ENCODE data around the gene SMARCD3. TPM values are rescaled to one million over a fixed set of nuclear protein-coding genes. Genes with fewer than 3 reads are reported as not detected.

SMARCD3 gene
- total and polyA plus RNA-seq, 2 experiments from 2014 or later = 3.3 to 4.0 TPM

DNA sequence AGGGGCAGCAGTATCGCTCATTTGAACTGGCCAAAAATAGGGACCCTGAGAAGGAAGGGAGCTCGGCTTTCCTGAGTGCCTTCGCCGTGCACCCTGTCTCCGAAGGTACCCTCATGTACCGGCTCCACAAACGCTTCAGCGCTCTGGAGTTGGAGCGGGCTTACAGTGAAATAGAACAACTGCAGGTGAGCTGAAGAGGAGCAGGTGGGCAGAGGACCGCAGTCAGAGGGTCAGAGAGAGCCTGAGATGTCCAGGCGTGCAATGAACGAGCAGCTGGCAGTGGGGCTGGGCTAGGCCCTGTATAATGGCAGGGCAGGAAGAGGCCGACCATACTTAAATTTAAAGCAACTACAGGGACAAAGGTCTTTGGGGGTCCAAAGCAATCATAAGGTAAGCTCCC, 12.1 kb downstream of the SMARCD3 start (continued):
- TF ChIP-seq CTCF (conservative IDR thresholded peaks at IDR 0.05; ENCODE audit: low read depth in 2 of 2) (no peak), POLR2AphosphoS5 (IDR thresholded peaks at IDR 0.05; ENCODE audit: low read depth) (no peak), ZNF114 (CRISPR knock-in tag; IDR thresholded peaks at IDR 0.05) (no peak), CREB1 (CRISPR knock-in tag; IDR thresholded peaks at IDR 0.05; ENCODE audit: low read depth) (no peak), EZH2 (IDR thresholded peaks at IDR 0.05; ENCODE audit: low read depth, unreplicated experiment) (no peak), ETS1 (IDR thresholded peaks at IDR 0.05) (no peak), NANOG (IDR thresholded peaks at IDR 0.05; ENCODE audit: borderline replicate concordance) (no peak), STAT1 (IDR thresholded peaks at IDR 0.05; ENCODE audit: unreplicated experiment) (no peak), ZNF331 (CRISPR knock-in tag; IDR thresholded peaks at IDR 0.05; ENCODE audit: low read depth) (no peak), REST (IDR thresholded peaks at IDR 0.05; ENCODE audit: unreplicated experiment) (no peak), JUNB (IDR thresholded peaks at IDR 0.05; ENCODE audit: unreplicated experiment) (no peak), EZH2phosphoT487 (IDR thresholded peaks at IDR 0.05; ENCODE audit: unreplicated experiment) (no peak)

- H3K27ac ChIP-seq (ENCODE audit: low read depth) = no peak overlapping the region
- no peaks in the 10 kb centered on the region for H3K27me3 ChIP-seq (ENCODE audit: insufficient read depth)
- no peak for TF ChIP-seq ZNF462 (CRISPR knock-in tag; IDR thresholded peaks at IDR 0.05)
- TF ChIP-seq ZNF331 (CRISPR knock-in tag; IDR thresholded peaks at IDR 0.05; ENCODE audit: low read depth) = no peak
- TF ChIP-seq STAT1 (IDR thresholded peaks at IDR 0.05; ENCODE audit: unreplicated experiment) = no peak
- H3K9me2 ChIP-seq (ENCODE audit: insufficient read depth) = no peaks in the 10 kb centered on the region
- Mint-ChIP-seq H3K27me3 (ENCODE audit: insufficient read depth, low read depth, poor library complexity) (peaks cover 11% of the 10 kb centered on the region), H3K4me1 (peaks cover 17% of the 10 kb centered on the region), H3K4me3 (no peak overlapping the region), H3K9me3 (no peaks in the 10 kb centered on the region), H3K36me3 (ENCODE audit: low read depth) (peaks cover 17% of the 10 kb centered on the region), H3K27ac (no peak overlapping the region)
- peaks cover 6% of the 10 kb centered on the region; the same call in 1 of the 2 replicates for H3K4me1 ChIP-seq (ENCODE audit: insufficient read depth)
- no peak overlapping the region for H2AFZ ChIP-seq
- no peak for DNase-seq (ENCODE audit: low spot score)
- ATAC-seq = no peak
- peaks cover 18% of the 10 kb centered on the region; the same call in 1 of the 2 replicates for H4K20me1 ChIP-seq (replicated peaks; ENCODE audit: insufficient read depth)
- peaks cover 19% of the 10 kb centered on the region for H3K79me2 ChIP-seq (replicated peaks; ENCODE audit: insufficient read depth)
- no peak overlapping the region for H3K4me2 ChIP-seq
- H3K36me3 ChIP-seq (ENCODE audit: insufficient read depth) = no peaks in the 10 kb centered on the region
- no peak overlapping the region for H3K4me3 ChIP-seq
- H3F3A ChIP-seq (replicated peaks; ENCODE audit: low read depth) = no peaks in the 10 kb centered on the region
These were observed 13.3 kb downstream of the SMARCD3 start for GRCh38 chr7:151235091-151235787.

Measured in GM23338 (cell line).